Tibial nerve (tissue), 4 donors: Measurements from ENCODE around the gene KIR3DL3. TPM values are rescaled to one million over a fixed set of nuclear protein-coding genes. Genes with fewer than 3 reads are reported as not detected.
"Not testable (repeated sequence)": the region's sequence is repeated elsewhere in the genome, so short reads cannot be mapped to it uniquely, and the experiment has no call there.

Source experiments
- DNase-seq, 2 donors: peaks; one replicate each; pipeline ENCODE4 v3.0.0-alpha.2; 2019; ENCODE audit warnings: low spot score in 2 of 2
- H3K27ac ChIP-seq, 4 donors: fragments of 200-600 bp; sonication (generic) in 3 of 4; one replicate each; pipeline ENCODE4 v1.5.1; 2017 to 2019; ENCODE audit warnings: mild to moderate bottlenecking in 1 of 4
- H3K27me3 ChIP-seq, 2 donors: fragments of 200-600 bp; sonication (generic) in 1 of 2; one replicate each; pipeline versions ENCODE4 v1.5.1 to v1.6.0; 2017 to 2019
- H3K36me3 ChIP-seq, 3 donors: fragments of 200-600 bp; sonication (generic); one replicate each; pipeline ENCODE4 v1.5.1; 2018 to 2019
- H3K4me1 ChIP-seq, 4 donors: fragments of 200-600 bp; sonication (generic) in 3 of 4; one replicate each; pipeline ENCODE4 v1.5.1; 2017 to 2019
- H3K4me3 ChIP-seq, 4 donors: fragments of 200-600 bp; sonication (generic) in 3 of 4; one replicate each; pipeline ENCODE4 v1.5.1; 2017 to 2019; ENCODE audit warnings: mild to moderate bottlenecking in 1 of 4, moderate library complexity in 1 of 4
- H3K9me3 ChIP-seq, 4 donors: fragments of 200-600 bp; sonication (generic) in 3 of 4; one replicate each; pipeline ENCODE4 v1.5.1; 2017 to 2019
- EP300 ChIP-seq, 2 donors: sonication (generic); formaldehyde crosslinking; IDR thresholded peaks; one replicate each; pipeline ENCODE4 v1.6.1; 2017; ENCODE audit warnings: antibody characterized with exemption in 2 of 2, mild to moderate bottlenecking in 1 of 2
- POLR2A ChIP-seq, 2 donors: fragments of 450-650 bp; IDR thresholded peaks; one replicate each; pipeline ENCODE4 v1.6.1; 2017; ENCODE audit warnings: antibody characterized with exemption in 2 of 2, mild to moderate bottlenecking in 2 of 2, moderate library complexity in 2 of 2
- WGBS, 2 donors: methylation state at CpG; one replicate each; pipeline ENCODE4 v1.1.5; 2018; 5-methylcytosine and 5-hydroxymethylcytosine counted together
- total RNA-seq, 4 donors: library from RNA; depleted of rRNA; stranded (reverse); fragments of >200 nt; gene quantifications; one replicate each; pipeline ENCODE4 v1.1.0, GENCODE V29; 2016
- TF ChIP-seq, protein P1 (sequence below), 5 experiments: fragments of 200-600 bp in 3 of 5; fragments of 450-650 bp in 2 of 5; sonication (generic) in 3 of 5; IDR thresholded peaks; one replicate each; pipeline ENCODE4 v1.5.1; 2016 to 2019; ENCODE audit warnings: antibody characterized with exemption in 5 of 5, mild to moderate bottlenecking in 3 of 5, moderate library complexity in 2 of 5

KIR3DL3 gene
- total RNA-seq, 4 donors from 2014 or later, result not detected

- 58 to 59% methylated on average over 3 of the region's 3 CpGs for WGBS, 2 donors
- Histone ChIP-seq H3K36me3 (no peaks in the 10 kb centered on the region), H3K27me3 (no peaks in the 10 kb centered on the region), H3K4me1 (no peaks in the 10 kb centered on the region), H3K27ac (no peak overlapping the region), H3K4me3 (no peak overlapping the region), H3K9me3 (peaks cover 0 to 22% (median 0%) of the 10 kb centered on the region in 4 donors)
- TF ChIP-seq, protein P1, sequence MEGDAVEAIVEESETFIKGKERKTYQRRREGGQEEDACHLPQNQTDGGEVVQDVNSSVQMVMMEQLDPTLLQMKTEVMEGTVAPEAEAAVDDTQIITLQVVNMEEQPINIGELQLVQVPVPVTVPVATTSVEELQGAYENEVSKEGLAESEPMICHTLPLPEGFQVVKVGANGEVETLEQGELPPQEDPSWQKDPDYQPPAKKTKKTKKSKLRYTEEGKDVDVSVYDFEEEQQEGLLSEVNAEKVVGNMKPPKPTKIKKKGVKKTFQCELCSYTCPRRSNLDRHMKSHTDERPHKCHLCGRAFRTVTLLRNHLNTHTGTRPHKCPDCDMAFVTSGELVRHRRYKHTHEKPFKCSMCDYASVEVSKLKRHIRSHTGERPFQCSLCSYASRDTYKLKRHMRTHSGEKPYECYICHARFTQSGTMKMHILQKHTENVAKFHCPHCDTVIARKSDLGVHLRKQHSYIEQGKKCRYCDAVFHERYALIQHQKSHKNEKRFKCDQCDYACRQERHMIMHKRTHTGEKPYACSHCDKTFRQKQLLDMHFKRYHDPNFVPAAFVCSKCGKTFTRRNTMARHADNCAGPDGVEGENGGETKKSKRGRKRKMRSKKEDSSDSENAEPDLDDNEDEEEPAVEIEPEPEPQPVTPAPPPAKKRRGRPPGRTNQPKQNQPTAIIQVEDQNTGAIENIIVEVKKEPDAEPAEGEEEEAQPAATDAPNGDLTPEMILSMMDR (IDR thresholded peaks at IDR 0.05), result no peak
- TF ChIP-seq POLR2A (IDR thresholded peaks at IDR 0.05) (no peak), EP300 (IDR thresholded peaks at IDR 0.05) (no peak)
- DNase-seq, result no peak
These were observed 3.9 kb downstream of the KIR3DL3 start for GRCh38 chr19:54728167-54728566.

DNA sequence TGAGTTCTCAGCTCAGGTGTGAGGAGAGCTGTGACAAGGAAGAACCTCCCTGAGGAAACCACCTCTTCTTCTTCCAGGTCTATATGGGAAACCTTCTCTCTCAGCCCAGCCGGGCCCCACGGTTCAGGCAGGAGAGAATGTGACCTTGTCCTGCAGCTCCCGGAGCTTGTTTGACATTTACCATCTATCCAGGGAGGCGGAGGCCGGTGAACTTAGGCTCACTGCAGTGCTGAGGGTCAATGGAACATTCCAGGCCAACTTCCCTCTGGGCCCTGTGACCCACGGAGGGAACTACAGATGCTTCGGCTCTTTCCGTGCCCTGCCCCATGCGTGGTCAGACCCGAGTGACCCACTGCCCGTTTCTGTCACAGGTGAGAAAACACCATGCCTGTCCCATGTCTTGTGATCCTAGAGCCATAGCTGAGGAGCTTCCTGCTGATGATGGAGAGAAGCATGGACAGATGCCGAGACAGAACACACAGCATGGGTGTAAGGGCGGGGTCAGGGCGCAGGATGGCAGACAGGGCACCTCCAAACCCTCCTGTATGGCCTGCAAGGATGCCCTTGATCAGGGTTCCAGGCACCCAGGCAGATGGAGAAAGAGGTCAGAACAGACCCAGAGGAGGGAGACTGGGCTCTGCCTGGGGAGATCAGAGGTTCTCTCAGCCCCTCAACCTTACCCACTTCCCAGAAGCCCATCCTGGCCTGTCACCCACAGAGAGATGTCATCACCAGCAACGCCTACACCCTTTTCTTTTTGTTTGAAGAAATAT is 5.4 kb downstream of the KIR3DL3 start:
- Histone ChIP-seq H3K9me3 (peaks cover 0 to 24% (median 0%) of the 10 kb centered on the region in 4 donors), H3K4me3 (no peak overlapping the region), H3K36me3 (no peaks in the 10 kb centered on the region), H3K27me3 (no peaks in the 10 kb centered on the region), H3K27ac (no peak overlapping the region), H3K4me1 (no peaks in the 10 kb centered on the region)
- no peak for DNase-seq
- 77 to 80% methylated on average over 11 to 15 of the region's 15 CpGs for WGBS, 2 donors
- no peak for TF ChIP-seq EP300 (IDR thresholded peaks at IDR 0.05)
- TF ChIP-seq, protein P1 (IDR thresholded peaks at IDR 0.05), result no peak

- Histone ChIP-seq H3K27me3 (no peaks in the 10 kb centered on the region), H3K4me1 (no peaks in the 10 kb centered on the region), H3K36me3 (no peaks in the 10 kb centered on the region), H3K9me3 (peaks cover 0 to 19% (median 0%) of the 10 kb centered on the region in 4 donors), H3K27ac (no peak overlapping the region), H3K4me3 (no peak overlapping the region)
- no peak for DNase-seq
- WGBS, 2 donors, result 58 to 60% methylated on average over 8 of the region's 8 CpGs
- TF ChIP-seq POLR2A (IDR thresholded peaks at IDR 0.05) (no peak), EP300 (IDR thresholded peaks at IDR 0.05) (no peak)
- TF ChIP-seq, protein P1 (IDR thresholded peaks at IDR 0.05), result no peak
These were observed 6.9 kb downstream of the KIR3DL3 start for GRCh38 chr19:54731191-54731590.

DNA sequence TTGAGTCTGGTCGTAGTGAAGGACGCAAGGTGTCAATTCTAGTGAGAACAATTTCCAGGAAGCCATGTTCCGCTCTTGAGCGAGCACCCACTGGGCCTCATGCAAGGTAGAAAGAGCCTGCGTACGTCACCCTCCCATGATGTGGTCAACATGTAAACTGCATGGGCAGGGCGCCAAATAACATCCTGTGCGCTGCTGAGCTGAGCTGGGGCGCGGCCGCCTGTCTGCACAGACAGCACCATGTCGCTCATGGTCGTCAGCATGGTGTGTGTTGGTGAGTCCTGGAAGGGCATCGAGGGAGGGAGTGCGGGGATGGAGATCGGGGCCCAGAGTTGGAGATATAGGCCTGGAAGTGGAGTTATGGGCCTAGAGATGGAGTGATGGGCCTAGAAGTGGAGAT is 14.1 kb downstream of the KIR3DL3 start, which contains the start of gene KIR2DL3:
Gene KIR2DL3 (plus strand): TSS at position 208 of the 400 bp plus-strand sequence. CDS start 33 bp downstream, at position 241.
- H3K4me1 ChIP-seq, H3K27me3 ChIP-seq, H3K9me3 ChIP-seq, H3K27ac ChIP-seq, DNase-seq, H3K4me3 ChIP-seq, H3K36me3 ChIP-seq: not testable (repeated sequence)
- 88 to 89% methylated on average over 16 of the region's 16 CpGs for WGBS, 2 donors

DNA sequence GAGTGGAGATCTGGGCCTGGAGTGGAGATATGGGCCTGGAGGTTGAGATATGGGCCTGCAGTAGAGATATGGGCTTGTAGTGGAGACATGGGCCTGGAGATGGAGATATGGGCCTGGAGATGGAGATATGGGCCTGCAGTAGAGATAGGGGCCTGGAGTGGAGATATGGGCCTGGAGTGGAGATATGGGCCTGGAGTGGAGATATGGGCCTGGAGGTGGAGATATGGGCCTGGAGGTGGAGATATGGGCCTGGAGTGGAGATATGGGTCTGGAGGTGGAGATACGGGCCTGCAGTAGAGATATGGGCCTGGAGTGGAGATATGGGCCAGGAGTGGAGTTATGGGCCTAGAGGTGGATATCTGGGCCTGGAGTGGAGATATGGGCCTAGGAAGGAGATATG is 14.5 kb downstream of the KIR3DL3 start:
- no peaks in the 10 kb centered on the region for H3K9me3 ChIP-seq
- no peak for DNase-seq
- WGBS, 2 donors, result 59 to 75% methylated on average over 1 of the region's 1 CpG
- no peak for TF ChIP-seq POLR2A (IDR thresholded peaks at IDR 0.05)
- no peak for TF ChIP-seq EP300 (IDR thresholded peaks at IDR 0.05)
- TF ChIP-seq, protein P1 (IDR thresholded peaks at IDR 0.05), result no peak
- H3K27me3 ChIP-seq, result no peaks in the 10 kb centered on the region
- no peaks in the 10 kb centered on the region for H3K36me3 ChIP-seq
- H3K4me1 ChIP-seq, result no peaks in the 10 kb centered on the region
- H3K27ac ChIP-seq, result no peak overlapping the region
- no peak overlapping the region for H3K4me3 ChIP-seq
